ENCODE data around the gene MEPCE. TPM values are rescaled to one million over a fixed set of nuclear protein-coding genes. Genes with fewer than 3 reads are reported as not detected.

Gene MEPCE
- total and polyA plus RNA-seq, 9 of the 15 experiments (the other 6 are each of a cell fraction or from before 2014, with no cell fraction given): 10.9 to 76.3 (median 44.1) TPM

GRCh38 chr7:100428199-100428966 lies 1.2 kb upstream of the MEPCE start, which contains the start of gene ZCWPW1 (continued):
- peak; percentile 91 for TF ChIP-seq ZNF609 (CRISPR knock-in tag; IDR thresholded peaks at IDR 0.05; ENCODE audit: borderline replicate concordance)
- TF ChIP-seq ZNF133 (CRISPR knock-in tag; IDR thresholded peaks at IDR 0.05): no peak
- TF ChIP-seq MAFG (tag; conservative IDR thresholded peaks at IDR 0.05): no peak
- TF ChIP-seq CBX2 (IDR thresholded peaks at IDR 0.05; ENCODE audit: insufficient read depth, low read length, poor library complexity, severe bottlenecking): no peak
- TF ChIP-seq NR2C2 (CRISPR knock-in tag; IDR thresholded peaks at IDR 0.05): peak; percentile 91
- peak; percentile 87 for TF ChIP-seq NR2C2 (tag; IDR thresholded peaks at IDR 0.05)
- no peak for TF ChIP-seq NR4A1 (CRISPR knock-in tag; IDR thresholded peaks at IDR 0.05)
- no peak; the same call in 1 of the 2 replicates for TF ChIP-seq NR4A1 (tag; IDR thresholded peaks at IDR 0.05)
- TF ChIP-seq JUN (IDR thresholded peaks at IDR 0.05; ENCODE audit: borderline replicate concordance, low read depth, low read length): peak; percentile 90; the same call in 1 of the 2 replicates
- peak; percentile 96 for TF ChIP-seq JUN (CRISPR knock-in tag; IDR thresholded peaks at IDR 0.05; ENCODE audit: borderline replicate concordance)
- no peak for TF ChIP-seq MTF1 (CRISPR knock-in tag; IDR thresholded peaks at IDR 0.05; ENCODE audit: borderline replicate concordance)
- peak; percentile 19 for TF ChIP-seq ASH1L (IDR thresholded peaks at IDR 0.05; ENCODE audit: borderline replicate concordance, low read depth, partially characterized antibody)
- peak; percentile 85 for TF ChIP-seq CTBP1 (IDR thresholded peaks at IDR 0.05; ENCODE audit: borderline replicate concordance)
- no peak for TF ChIP-seq SRSF7 (optimal IDR thresholded peaks at IDR 0.05; ENCODE audit: low read depth, low read length)
- TF ChIP-seq USF2 (CRISPR knock-in tag; IDR thresholded peaks at IDR 0.05): no peak
- no peak for TF ChIP-seq DDX20 (tag; IDR thresholded peaks at IDR 0.05; ENCODE audit: low read depth)
- no peak for TF ChIP-seq PPARD (CRISPR knock-in tag; IDR thresholded peaks at IDR 0.05)
- TF ChIP-seq RFX7 (CRISPR knock-in tag; IDR thresholded peaks at IDR 0.05): peak; percentile 40; the same call in 1 of the 2 replicates
- peak; percentile 84; the same call in 1 of the 2 replicates for TF ChIP-seq ZNF12 (CRISPR knock-in tag; IDR thresholded peaks at IDR 0.05)
- no peak; a peak in 1 of 4 replicates for TF ChIP-seq RAD21 (CRISPR knock-in tag; conservative IDR thresholded peaks at IDR 0.05 in 1 of 2, IDR thresholded peaks at IDR 0.05 in 1 of 2)
- peak; percentile 96 for TF ChIP-seq LCOR (CRISPR knock-in tag; IDR thresholded peaks at IDR 0.05)
- peak; percentile 90 for TF ChIP-seq ZFPM2 (CRISPR knock-in tag; IDR thresholded peaks at IDR 0.05)
- TF ChIP-seq ZBED1 (IDR thresholded peaks at IDR 0.05): peak; percentile 92; the same call in 1 of the 2 replicates
- peak; percentile 83 for TF ChIP-seq ZNF24 (IDR thresholded peaks at IDR 0.05)
- no peak for TF ChIP-seq SRSF9 (IDR thresholded peaks at IDR 0.05; ENCODE audit: borderline replicate concordance, low read depth, low read length)
